ENCODE data around the gene RPN2. TPM values are rescaled to one million over a fixed set of nuclear protein-coding genes. Genes with fewer than 3 reads are reported as not detected.

Gene RPN2
- 246 and 406 TPM in 2 replicates for total RNA-seq

GRCh38 chr20:37178839-37179682 is at the start of gene RPN2, which contains the start of gene MROH8:
Gene RPN2 (plus strand): TSS chr20:37179330. CDS start chr20:37179357, 27 bp downstream.
Gene MROH8 (minus strand): TSS chr20:37179548.

DNA sequence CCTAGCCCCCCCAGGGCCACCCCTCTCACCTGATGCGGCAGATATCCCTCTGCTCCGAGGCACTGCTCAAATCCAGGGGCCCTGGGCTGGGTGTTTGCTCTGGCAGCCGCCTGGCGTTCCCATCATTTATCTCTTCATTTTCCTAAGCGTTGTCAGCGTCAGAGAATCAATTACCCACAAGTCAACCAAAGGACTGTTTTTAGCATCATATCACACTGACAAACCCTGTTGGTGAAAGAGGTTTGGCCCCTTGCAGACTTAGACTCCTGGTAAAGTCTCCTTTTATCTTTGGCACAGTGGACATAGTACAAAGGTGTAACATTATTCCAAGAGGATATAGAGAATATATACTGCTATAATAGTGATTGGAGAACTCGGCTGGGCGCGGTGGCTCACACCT is 82.6 kb downstream of the RPN2 start, which contains the start of gene GHRH:
TSS of gene GHRH (minus strand) at position 101 of the 400 bp plus-strand sequence. CDS start 4,925 bp downstream, outside the sequence.

Other genes starting within 250 kb of the RPN2 start
- gene SAMHD1, start 227.6 kb upstream of the RPN2 start, total RNA-seq = 27.1 and 39.5 TPM in 2 replicates
- 4.6 and 21.6 TPM in 2 replicates for gene RBL1, start 83.3 kb upstream of the RPN2 start, total RNA-seq
- 1.7 and 7.9 TPM in 2 replicates for gene MROH8, start 218 bp downstream of the RPN2 start, total RNA-seq
- not detected in 2 replicates for gene GHRH, start 82.5 kb downstream of the RPN2 start, total RNA-seq
- gene MANBAL, start 110.3 kb downstream of the RPN2 start, total RNA-seq = 20.0 and 21.4 TPM in 2 replicates
- 16.0 and 21.9 TPM in 2 replicates for gene SRC, start 166.8 kb downstream of the RPN2 start, total RNA-seq